Natural killer cell (primary cell): ENCODE data around the gene SYNJ2. TPM values are rescaled to one million over a fixed set of nuclear protein-coding genes. Genes with fewer than 3 reads are reported as not detected.

Source experiments
- ATAC-seq, 3 donors: fragments of 150-1000 bp in 2 of 3; fragments of 200-7000 bp in 1 of 3; cut with Tn5 transposase; 1 replicate in 1 of 3; 2 replicates in 2 of 3; pipeline ENCODE4 v1.10.0; 2021; ENCODE audit warnings: mild to moderate bottlenecking in 2 of 3, moderate library complexity in 2 of 3
- DNase-seq, 2 donors: peaks; one replicate each; pipeline versions ENCODE4 v3.0.0 to v3.0.0-alpha.2; 2013 to 2021; ENCODE audit warnings: mixed read lengths in 1 of 2
- H3K27ac ChIP-seq: one replicate; pipeline ENCODE4 v1.5.1; 2013; ENCODE audit warnings: mild to moderate bottlenecking, low read length
- H3K27me3 ChIP-seq: one replicate; pipeline ENCODE4 v1.6.1; 2013; ENCODE audit warnings: low read length; ENCODE audit not compliant: control insufficient read depth, insufficient read depth
- H3K36me3 ChIP-seq: one replicate; pipeline ENCODE4 v1.6.1; 2013; ENCODE audit warnings: low read length; ENCODE audit not compliant: control insufficient read depth, insufficient read depth
- H3K4me1 ChIP-seq: one replicate; pipeline ENCODE4 v1.6.1; 2013; ENCODE audit warnings: low read length; ENCODE audit not compliant: control insufficient read depth, insufficient read depth
- H3K4me3 ChIP-seq: one replicate; pipeline ENCODE4 v1.5.1; 2013; ENCODE audit warnings: low read length
- H3K9me3 ChIP-seq: one replicate; pipeline ENCODE4 v1.6.1; 2013; ENCODE audit warnings: low read length; ENCODE audit not compliant: control insufficient read depth, insufficient read depth
- H3K27ac Mint-ChIP-seq, 2 donors: one replicate each; pipeline ENCODE4 v1.8.0; 2022; ENCODE audit warnings: mild to moderate bottlenecking in 2 of 2, mixed read lengths in 2 of 2, moderate library complexity in 1 of 2
- H3K27me3 Mint-ChIP-seq, 2 donors: one replicate each; pipeline ENCODE4 v1.8.0; 2022; ENCODE audit warnings: low read depth in 2 of 2, mixed read lengths in 2 of 2
- H3K36me3 Mint-ChIP-seq: one replicate; pipeline ENCODE4 v1.8.0; 2022; ENCODE audit warnings: mixed read lengths
- H3K4me1 Mint-ChIP-seq, 2 donors: one replicate each; pipeline ENCODE4 v1.8.0; 2022; ENCODE audit warnings: mixed read lengths in 2 of 2
- H3K4me3 Mint-ChIP-seq: one replicate; pipeline ENCODE4 v1.8.0; 2022; ENCODE audit warnings: mild to moderate bottlenecking, moderate library complexity, mixed read lengths
- H3K9me3 Mint-ChIP-seq, 2 donors: one replicate each; pipeline ENCODE4 v1.8.0; 2022; ENCODE audit warnings: mixed read lengths in 2 of 2
- WGBS: methylation state at CpG from one replicate; pipeline ENCODE4 v1.1.7; 2013; ENCODE audit warnings: missing lambda C conversion rate; ENCODE audit not compliant: insufficient coverage; 5-methylcytosine and 5-hydroxymethylcytosine counted together
- intact Hi-C: fragments of 100-400 bp; cut with micrococcal nuclease; formaldehyde crosslinking; loops from one replicate; pipeline ENCODE4 v1.14.2; 2022
- total RNA-seq, 4 donors: library from RNA; stranded (reverse); fragments of 120-200 nt in 1 of 4; gene quantifications; one replicate each; pipeline versions ENCODE4 v1.2.3 to v1.2.4, GENCODE V29; 2013 to 2022
- TF ChIP-seq, protein P1 (sequence below): fragments of 200-600 bp; IDR thresholded peaks from one replicate; pipeline ENCODE4 v1.8.0; 2022; ENCODE audit warnings: antibody characterized with exemption

SYNJ2 gene
- total RNA-seq, 3 donors from 2014 or later (not counting 1 experiment from before 2014, with no cell fraction given), result 24.4 to 47.0 (median 28.0) TPM

DNA sequence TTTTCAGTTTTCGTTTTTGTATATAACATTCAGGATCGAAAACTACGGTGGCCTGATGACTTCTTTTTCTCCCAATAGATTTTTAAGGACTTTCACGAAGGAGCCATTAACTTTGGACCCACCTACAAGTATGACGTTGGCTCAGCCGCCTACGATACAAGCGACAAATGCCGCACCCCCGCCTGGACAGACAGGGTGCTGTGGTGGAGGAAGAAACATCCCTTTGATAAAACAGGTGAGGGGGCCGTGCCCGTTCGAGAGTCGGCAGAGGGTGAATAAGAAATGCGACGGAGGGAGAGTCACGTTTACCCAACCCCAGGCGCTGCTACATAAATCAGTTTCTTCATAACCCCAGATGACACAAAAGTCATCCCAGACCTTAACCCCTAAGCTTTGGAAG is 94.9 kb downstream of the SYNJ2 start:
- intact Hi-C loops, result no loop called here
- DNase-seq (no peak), ATAC-seq (no peak)
- Histone ChIP-seq H3K4me1 (peaks cover 6% of the 10 kb centered on the region), H3K27ac (no peak overlapping the region), H3K9me3 (no peaks in the 10 kb centered on the region), H3K36me3 (peaks cover 19% of the 10 kb centered on the region), H3K4me3 (no peak overlapping the region), H3K27me3 (no peaks in the 10 kb centered on the region)
- no peaks in the 10 kb centered on the region for H3K9me3 Mint-ChIP-seq
- H3K4me3 Mint-ChIP-seq, result no peak overlapping the region
- 97% methylated on average over 18 of the region's 18 CpGs for WGBS
- no peaks in the 10 kb centered on the region for H3K27me3 Mint-ChIP-seq
- TF ChIP-seq, protein P1, sequence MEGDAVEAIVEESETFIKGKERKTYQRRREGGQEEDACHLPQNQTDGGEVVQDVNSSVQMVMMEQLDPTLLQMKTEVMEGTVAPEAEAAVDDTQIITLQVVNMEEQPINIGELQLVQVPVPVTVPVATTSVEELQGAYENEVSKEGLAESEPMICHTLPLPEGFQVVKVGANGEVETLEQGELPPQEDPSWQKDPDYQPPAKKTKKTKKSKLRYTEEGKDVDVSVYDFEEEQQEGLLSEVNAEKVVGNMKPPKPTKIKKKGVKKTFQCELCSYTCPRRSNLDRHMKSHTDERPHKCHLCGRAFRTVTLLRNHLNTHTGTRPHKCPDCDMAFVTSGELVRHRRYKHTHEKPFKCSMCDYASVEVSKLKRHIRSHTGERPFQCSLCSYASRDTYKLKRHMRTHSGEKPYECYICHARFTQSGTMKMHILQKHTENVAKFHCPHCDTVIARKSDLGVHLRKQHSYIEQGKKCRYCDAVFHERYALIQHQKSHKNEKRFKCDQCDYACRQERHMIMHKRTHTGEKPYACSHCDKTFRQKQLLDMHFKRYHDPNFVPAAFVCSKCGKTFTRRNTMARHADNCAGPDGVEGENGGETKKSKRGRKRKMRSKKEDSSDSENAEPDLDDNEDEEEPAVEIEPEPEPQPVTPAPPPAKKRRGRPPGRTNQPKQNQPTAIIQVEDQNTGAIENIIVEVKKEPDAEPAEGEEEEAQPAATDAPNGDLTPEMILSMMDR, result no peak
- H3K36me3 Mint-ChIP-seq, result no peaks in the 10 kb centered on the region
- H3K4me1 Mint-ChIP-seq, result peaks cover 5 to 6% of the 10 kb centered on the region in 2 donors
- peak overlapping the region in 1 of 2 donors; percentile 24 for H3K27ac Mint-ChIP-seq

DNA sequence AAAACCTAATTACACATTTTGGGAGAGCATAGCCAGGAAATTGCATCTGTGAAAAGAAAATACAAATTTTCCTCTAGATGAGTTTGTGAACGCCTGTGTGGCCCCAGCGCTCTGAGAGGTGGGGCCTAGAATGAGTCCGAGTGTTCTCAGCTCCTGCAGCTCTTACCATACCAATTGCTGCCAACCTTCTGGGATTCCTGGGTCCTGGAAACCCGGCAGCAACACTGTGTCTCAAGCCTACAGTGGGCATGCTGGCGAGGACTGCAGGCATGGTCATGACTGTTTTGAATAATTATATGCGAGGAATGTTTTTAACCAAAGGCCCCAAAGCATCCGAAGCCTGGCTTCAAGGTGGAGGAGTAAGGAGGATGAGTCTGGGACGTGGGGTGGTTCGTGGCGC is 96.0 kb downstream of the SYNJ2 start:
- no peaks in the 10 kb centered on the region for H3K27me3 Mint-ChIP-seq
- TF ChIP-seq, protein P1, result no peak
- ATAC-seq (no peak), DNase-seq (no peak)
- Histone ChIP-seq H3K4me3 (no peak overlapping the region), H3K36me3 (peaks cover 24% of the 10 kb centered on the region), H3K27me3 (no peaks in the 10 kb centered on the region), H3K9me3 (no peaks in the 10 kb centered on the region), H3K4me1 (no peaks in the 10 kb centered on the region), H3K27ac (no peak overlapping the region)
- no peaks in the 10 kb centered on the region for H3K36me3 Mint-ChIP-seq
- no peak overlapping the region for H3K27ac Mint-ChIP-seq
- intact Hi-C loops, result no loop called here
- 95% methylated on average over 10 of the region's 10 CpGs for WGBS
- H3K4me1 Mint-ChIP-seq, result no peaks in the 10 kb centered on the region
- no peaks in the 10 kb centered on the region for H3K9me3 Mint-ChIP-seq
- no peak overlapping the region for H3K4me3 Mint-ChIP-seq

DNA sequence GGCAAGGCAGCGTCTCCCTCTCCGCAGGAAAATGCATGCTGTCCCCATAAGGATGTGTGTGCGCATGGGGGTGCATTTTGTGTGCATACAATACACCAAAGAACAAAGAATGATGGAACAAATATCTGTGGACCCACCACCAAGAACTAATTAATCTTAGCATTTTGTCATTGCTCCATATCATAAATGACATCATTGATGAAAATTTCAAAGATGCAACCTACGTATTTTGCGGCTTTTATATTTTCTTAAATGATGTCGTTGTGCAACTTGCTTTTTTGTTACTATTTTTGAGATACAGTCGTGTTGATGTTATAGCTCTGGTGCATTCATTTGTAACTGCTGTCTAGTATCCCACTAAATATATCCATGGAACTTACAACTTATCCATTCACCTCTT is 96.7 kb downstream of the SYNJ2 start:
- Mint-ChIP-seq H3K4me3 (no peak overlapping the region), H3K4me1 (no peaks in the 10 kb centered on the region), H3K9me3 (no peaks in the 10 kb centered on the region), H3K27me3 (no peaks in the 10 kb centered on the region), H3K36me3 (peaks cover 4% of the 10 kb centered on the region), H3K27ac (no peak overlapping the region)
- Histone ChIP-seq H3K4me1 (no peaks in the 10 kb centered on the region), H3K4me3 (no peak overlapping the region), H3K36me3 (peaks cover 24% of the 10 kb centered on the region), H3K9me3 (no peaks in the 10 kb centered on the region), H3K27me3 (no peaks in the 10 kb centered on the region), H3K27ac (no peak overlapping the region)
- TF ChIP-seq, protein P1, result no peak
- no peak for ATAC-seq
- no peak for DNase-seq
- intact Hi-C loops, result no loop called here
- WGBS, result 100% methylated on average over 3 of the region's 7 CpGs
